Measurements from ENCODE around the gene NIM1K.
"Not testable (repeated sequence)": the region's sequence is repeated elsewhere in the genome, so short reads cannot be mapped to it uniquely, and the experiment has no call there.

Gene NIM1K

DNA sequence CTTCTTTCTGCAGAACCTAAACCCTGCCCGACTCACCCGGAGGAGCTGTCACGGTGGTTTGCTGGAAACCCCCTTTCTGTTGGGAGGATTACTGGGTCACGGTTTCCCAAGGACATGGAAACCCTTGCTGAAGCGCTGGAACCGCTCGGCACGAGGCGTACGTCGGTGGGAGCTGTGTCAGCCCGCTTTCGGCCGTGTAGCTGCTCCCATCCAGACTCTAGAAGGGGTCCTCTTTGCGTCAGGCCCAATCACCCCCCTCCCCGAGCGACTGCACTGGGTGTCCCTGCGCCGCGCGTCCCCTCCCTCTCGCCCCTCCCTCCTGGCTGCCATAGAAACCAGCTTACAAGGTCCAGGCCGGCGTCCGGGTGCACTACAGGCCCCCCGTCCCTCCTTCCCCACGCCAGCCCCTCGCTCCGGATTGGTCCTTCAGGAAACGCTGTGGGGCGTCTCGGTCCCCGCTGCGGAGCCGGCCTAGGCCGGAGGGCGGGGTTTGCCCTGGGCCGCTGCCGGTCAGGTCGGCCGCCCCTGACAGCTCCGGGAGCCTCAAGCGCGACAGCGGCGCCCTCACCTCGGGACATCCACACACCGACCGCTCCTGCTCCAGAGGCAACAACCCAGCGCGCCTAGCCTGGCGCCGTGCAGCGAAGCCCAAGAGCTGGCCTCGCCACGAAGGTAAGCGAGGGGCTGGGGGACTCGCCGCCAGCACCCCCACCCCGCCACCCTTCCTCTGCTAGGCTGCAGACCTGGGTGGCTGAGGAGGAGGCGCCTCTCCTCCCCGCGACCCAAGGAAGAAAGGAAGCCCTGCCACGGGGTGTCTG is at the start of gene NIM1K:
Gene NIM1K, plus strand, starts transcription at position 486 of the 818 bp plus-strand sequence. CDS start 53,551 bp downstream, outside the sequence.
- no peak for DNase-seq (ENCODE audit: low read depth, low spot score)

- DNase-seq (ENCODE audit: low read depth, low spot score): no peak
Measured at GRCh38 chr5:43145071-43145470, 47.0 kb upstream of the NIM1K start.

DNA sequence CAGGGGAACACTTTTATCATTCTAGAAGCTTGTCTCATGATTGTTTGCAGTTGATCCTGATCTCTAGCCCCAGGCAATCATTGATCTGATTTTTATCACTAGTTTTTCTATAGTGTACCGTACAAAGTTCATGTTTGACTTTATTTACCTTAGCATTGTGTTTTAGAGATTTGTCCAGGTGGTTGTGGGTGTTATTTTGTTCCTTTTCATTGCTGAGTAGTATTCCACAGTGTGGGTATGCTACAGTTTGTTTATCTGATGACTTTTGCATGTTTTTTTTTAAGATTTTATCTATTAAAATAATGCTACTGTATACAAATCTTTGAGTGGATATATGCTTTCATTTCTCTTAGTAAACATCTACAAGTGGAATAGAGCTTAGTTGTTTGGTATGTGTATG is 45.1 kb upstream of the NIM1K start:
- no peak for DNase-seq (ENCODE audit: low read depth, low spot score)

DNA sequence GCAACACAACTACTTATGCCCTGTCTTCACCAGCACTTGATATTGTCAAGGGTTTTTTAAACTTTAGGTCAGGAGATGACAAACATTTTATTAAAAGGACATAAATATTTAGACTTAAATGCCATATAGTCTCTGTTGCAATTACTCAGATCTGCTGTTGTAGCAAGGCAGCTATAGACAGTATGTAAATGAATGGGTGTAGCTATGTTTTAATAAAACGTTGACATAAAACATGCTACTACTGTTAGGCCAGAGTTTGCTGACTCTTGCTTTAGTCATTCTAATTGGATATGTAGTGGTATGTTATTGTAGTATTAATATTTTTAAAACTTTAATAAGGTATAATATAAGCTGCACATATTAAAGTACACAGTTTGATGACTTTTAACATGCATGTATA is 43.6 kb upstream of the NIM1K start:
- no peak for DNase-seq (ENCODE audit: low read depth, low spot score)

- DNase-seq (ENCODE audit: low read depth, low spot score): no peak
Measured at GRCh38 chr5:43149231-43149630, 42.8 kb upstream of the NIM1K start.

DNA sequence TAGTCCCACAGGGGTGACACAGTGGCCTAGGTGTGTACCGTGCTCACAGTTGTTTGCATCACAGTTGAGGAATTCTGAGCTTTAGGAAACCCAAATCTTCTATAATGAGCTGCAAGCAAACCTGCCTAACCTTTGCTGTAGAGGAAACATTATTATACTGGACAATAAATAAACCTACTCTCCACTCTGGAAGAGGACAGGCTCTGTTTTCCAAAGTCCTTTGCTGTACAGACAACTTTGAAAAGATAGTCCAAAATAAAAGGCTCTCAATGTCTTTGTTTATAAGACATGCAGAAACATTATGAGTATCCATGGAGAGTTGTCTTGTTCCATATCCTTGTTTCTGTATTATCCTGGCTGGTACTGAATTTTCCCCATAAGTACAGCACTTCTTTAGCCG is 42.0 kb upstream of the NIM1K start:
- DNase-seq (ENCODE audit: low read depth, low spot score): no peak

GRCh38 chr5:43150748-43151147 is 41.3 kb upstream of the NIM1K start:
- no peak for DNase-seq (ENCODE audit: low read depth, low spot score)

DNA sequence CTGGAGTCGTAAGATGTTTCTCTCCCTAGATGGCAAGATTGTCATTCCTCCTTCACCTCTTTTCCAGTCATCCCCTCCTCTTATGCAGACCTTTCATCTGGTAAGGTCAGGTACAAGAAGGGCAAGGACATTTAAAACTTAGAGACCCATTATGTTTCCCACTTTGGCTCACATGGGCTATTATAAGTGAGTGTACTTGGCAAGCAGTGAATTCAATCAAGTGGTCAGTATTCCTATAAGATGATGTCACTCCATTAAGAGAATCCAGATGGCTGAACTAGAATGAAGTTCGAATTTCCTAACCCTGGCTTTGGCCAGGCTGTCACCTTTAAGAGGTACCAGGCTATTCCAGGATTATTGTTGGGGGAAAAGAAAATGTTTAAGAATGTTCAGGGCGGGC is 39.1 kb upstream of the NIM1K start:
- DNase-seq (ENCODE audit: low read depth, low spot score): no peak

GRCh38 chr5:43154469-43154868 is 37.6 kb upstream of the NIM1K start:
- DNase-seq (ENCODE audit: low read depth, low spot score): no peak

GRCh38 chr5:43155394-43156096 is 36.5 kb upstream of the NIM1K start:
- no peak for DNase-seq (ENCODE audit: low read depth, low spot score)

GRCh38 chr5:43156388-43156787 is 35.6 kb upstream of the NIM1K start:
- no peak for DNase-seq (ENCODE audit: low read depth, low spot score)

DNA sequence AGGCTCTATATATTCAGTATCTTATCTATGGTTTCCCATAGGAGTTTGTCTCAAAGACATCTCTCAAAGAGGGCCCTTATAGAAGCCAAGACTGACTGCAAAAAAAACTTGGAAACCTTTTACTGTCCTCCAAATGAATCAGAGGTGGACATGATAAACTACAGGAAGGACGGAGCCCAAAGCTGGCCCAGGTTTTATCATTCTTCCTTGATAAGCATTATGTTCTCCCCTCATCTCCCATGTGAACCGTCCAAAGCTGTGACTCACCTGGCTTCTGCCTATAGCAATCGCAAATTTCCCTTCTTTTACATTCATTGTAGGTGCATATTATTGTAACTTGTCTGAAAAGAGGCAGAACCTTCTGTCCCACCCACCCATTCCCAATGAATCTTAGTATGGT is 35.0 kb upstream of the NIM1K start:
- no peak for DNase-seq (ENCODE audit: low read depth, low spot score)

DNA sequence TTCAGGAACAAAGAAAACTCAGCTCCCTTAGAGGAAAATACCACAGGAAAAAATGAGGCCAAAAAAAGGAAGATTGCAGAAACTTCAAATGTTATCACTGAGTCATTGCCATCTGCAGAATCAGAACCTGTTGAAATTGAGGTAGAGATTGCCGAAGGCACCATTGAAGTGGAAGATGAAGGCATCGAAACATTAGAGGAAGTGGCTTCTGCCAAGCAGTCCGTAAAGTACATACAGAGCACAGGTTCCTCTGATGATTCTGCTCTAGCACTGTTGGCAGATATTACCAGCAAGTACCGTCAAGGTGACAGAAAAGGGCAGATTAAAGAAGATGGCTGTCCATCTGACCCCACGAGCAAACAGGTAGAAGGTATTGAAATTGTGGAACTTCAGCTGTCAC is 30.8 kb upstream of the NIM1K start:
- DNase-seq (ENCODE audit: low read depth, low spot score): no peak

DNA sequence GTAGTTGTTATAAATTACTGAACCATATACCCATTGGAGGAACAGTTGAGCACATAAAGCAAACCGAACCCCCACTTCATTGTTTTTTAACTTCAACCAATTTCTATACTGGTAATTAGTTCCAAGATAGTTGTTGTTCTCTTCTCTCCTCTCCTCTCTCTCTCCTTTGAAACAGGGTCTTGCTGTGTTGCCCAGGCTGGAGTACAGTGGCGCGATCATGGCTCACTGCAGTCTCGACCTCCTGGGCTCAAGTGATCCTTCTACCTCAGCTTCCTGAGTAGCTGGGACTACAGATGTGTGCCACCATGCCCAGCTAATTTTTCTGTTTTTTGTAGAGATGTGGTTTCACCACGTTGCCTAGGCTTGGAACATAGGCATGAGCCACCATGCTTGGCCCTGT is 27.2 kb upstream of the NIM1K start:
- DNase-seq (ENCODE audit: low read depth, low spot score): not testable (repeated sequence)

GRCh38 chr5:43165323-43165722 is 26.7 kb upstream of the NIM1K start:
- no peak for DNase-seq (ENCODE audit: low read depth, low spot score)

DNA sequence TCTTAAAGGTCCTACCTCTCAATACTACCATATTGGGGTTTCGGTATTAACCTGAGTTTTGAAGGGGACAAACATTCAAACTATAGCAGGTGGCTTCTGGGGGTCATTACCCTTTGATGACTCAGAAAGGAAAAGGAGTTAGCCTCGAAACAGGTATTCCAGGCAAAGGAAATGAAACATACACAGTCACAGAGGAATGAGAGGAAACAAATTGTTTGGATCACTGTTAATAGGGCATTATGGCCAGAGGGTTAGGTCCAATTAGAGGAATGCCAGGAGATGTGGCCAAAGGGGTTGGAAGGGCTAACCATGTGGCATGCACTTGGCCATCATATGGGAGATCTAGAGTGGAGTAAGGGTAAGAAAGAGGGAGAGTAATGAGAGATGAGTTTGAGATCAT is 23.9 kb upstream of the NIM1K start:
- no peak for DNase-seq (ENCODE audit: low read depth, low spot score)

DNA sequence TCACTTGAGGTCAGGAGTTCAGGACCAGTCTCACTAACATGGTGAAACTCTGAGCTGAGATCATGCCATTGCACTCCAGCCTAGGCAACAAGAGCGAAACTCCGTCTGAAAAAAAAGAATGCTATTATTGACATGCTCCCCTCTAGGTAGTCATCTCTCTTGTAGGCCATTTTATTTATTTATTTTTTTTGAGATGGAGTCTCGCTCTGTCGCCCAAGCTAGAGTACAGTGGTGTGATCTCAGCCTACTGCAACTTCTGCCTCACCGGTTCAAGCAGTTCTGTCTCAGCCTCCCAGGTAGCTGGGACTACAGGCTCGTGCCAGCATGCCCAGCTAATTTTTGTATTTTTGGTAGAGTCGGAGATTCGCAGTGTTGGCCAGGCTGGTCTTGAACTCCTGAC is 20.6 kb upstream of the NIM1K start:
- no peak for DNase-seq (ENCODE audit: low read depth, low spot score)

DNA sequence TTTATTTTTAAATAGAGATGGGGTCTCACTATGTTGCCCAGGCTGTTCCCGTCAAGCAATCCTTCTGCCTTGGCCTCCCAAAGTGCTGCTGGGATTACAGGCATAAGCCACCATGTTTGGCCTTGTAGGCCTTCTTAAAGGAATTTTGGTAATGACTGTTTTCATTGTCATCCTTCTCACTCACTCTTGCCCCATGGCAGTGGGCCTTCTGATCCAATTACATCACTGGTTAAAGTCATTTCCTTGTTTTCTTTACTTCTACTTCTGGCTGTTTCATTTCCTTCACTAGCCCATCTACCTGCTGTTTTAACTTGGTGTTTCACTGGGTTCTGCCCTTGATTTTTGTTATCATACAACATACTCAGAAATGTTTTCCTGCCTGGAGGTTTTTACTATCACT is 20.1 kb upstream of the NIM1K start:
- DNase-seq (ENCODE audit: low read depth, low spot score): no peak

DNA sequence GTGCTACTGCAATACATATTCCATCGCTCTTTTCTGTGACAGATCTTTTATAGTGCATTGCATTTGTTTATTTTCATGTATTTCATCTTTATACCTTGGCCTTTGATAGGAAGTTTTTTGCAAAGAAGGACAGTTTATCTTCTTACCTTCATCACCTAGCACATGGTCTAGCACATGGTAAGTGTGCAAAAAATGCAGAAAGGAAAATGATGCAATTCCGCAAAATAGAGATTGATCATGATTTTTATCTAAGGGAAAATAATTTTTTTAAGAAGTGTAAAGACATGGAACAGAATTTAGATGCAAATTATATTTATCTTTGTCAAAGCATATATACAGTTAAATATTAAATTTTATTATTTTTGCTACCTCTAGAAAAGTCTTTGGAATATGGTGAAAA is 19.2 kb upstream of the NIM1K start:
- DNase-seq (ENCODE audit: low read depth, low spot score): no peak

DNA sequence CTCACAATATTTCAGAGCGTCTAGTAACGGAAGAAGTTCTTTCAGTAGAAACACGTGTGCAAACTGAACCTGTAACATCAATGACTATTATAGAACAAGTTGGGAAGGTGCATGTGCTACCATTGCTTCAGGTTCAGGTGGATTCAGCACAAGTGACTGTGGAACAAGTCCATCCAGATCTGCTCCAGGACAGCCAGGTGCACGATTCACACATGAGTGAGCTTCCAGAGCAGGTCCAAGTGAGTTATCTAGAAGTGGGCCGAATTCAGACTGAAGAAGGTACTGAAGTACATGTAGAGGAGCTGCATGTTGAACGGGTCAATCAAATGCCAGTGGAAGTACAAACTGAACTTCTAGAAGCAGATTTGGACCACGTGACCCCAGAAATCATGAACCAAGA is 17.4 kb upstream of the NIM1K start:
- DNase-seq (ENCODE audit: low read depth, low spot score): no peak

DNA sequence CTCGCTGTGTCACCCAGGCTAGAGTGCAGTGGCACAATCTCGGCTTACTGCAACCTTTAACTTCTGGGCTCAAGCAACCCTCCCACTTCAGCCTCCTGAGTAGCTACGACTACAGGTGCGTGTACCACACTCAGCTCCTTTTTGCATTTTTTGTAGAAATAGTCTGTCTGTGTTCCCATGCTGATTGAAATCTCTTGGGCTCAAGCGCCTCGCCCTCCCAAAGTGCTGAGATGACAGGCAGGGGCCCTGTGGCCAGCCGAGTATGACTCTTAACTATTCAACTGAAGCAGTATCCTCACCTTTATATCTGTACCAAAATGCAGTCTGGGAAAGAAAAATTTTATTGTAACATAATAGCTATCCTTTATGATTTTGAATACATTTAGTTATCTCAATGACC is 12.2 kb upstream of the NIM1K start:
- DNase-seq (ENCODE audit: low read depth, low spot score): no peak

- DNase-seq (ENCODE audit: low read depth, low spot score): no peak
Measured at GRCh38 chr5:43182421-43182820, 9.6 kb upstream of the NIM1K start.

- not testable (repeated sequence) for DNase-seq (ENCODE audit: low read depth, low spot score)
Measured at GRCh38 chr5:43183101-43183500, 8.9 kb upstream of the NIM1K start.
